ENCODE measurements around the gene CSGALNACT2.

DNA sequence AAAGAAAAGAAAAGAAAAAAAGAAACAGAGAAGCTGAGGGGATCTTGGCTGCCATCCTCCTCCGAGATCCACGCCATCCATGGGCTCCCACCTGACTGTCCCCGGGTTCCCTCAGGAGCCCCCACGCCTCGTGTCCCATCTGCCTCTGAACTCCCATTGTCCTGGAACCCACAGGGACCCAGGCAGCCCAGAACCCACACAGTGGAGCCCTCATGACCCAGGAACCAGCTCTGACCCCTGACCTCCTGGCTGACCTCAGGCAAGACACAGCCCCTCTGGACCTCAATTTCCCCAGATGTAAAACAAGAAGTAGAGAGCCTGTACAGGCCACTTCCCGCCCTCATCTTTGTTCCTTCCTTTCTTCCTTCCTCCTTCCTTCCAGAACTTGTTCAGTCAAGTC lies 88.2 kb downstream of the CSGALNACT2 start:
- TF ChIP-seq MEF2D (tag; conservative IDR thresholded peaks at IDR 0.05; ENCODE audit: low read depth) (no peak), SIN3A (IDR thresholded peaks at IDR 0.05; ENCODE audit: borderline replicate concordance in 2 of 2, control insufficient read depth in 1 of 2, low read depth in 2 of 2, low read length in 2 of 2) (no peak), ZNF764 (CRISPR knock-in tag; IDR thresholded peaks at IDR 0.05; ENCODE audit: low read depth) (no peak)
